SKM-1 treated with dmso at 0.1 percent for 144 hours (cell line): Measurements from ENCODE around the gene ZDHHC23.

Source experiments
- DNase-seq: peaks from one replicate; lab custom pipeline; 2025; ENCODE audit not compliant: unreplicated experiment; lab: John Stamatoyannopoulos, UW

Gene ZDHHC23, protein sequence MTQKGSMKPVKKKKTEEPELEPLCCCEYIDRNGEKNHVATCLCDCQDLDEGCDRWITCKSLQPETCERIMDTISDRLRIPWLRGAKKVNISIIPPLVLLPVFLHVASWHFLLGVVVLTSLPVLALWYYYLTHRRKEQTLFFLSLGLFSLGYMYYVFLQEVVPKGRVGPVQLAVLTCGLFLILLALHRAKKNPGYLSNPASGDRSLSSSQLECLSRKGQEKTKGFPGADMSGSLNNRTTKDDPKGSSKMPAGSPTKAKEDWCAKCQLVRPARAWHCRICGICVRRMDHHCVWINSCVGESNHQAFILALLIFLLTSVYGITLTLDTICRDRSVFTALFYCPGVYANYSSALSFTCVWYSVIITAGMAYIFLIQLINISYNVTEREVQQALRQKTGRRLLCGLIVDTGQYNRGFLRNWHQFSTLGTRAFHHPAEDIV

DNA sequence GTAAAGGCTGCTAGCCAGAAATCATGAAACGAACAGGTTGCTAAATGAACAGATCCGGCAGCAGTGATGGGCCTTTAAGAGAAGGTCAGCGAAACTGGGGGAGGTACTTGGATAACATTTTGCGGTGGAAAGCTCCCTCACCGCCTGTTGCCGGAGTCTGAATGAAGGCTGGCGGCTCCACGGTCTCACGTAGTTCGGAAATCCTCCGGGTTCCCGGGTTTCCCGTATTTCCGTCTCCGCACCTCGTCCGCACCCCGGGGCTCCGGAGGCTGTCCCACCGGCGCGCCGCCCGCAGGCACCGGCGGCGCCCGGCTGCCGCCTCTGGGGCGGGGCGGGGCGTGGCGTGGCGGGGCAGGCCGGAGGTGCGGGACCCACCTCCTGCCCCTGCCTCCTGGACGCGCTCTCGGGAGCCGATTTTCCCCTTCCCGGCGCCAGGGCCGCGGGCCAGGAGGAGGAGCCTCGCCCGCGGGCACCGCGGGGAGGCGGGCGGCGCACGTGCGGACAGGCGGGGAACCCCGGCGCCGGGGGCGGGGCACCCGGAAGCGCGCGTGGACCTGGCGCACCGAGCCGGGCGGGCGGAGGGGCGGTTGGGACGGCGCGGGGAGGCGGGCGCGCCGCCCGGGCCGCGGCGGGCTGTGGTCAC, at the start of gene ZDHHC23:
Gene ZDHHC23 (plus strand): TSS at position 642 of the 643 bp plus-strand sequence. CDS start 790 bp downstream, outside the sequence.
- DNase-seq = peak; percentile 58

DNA sequence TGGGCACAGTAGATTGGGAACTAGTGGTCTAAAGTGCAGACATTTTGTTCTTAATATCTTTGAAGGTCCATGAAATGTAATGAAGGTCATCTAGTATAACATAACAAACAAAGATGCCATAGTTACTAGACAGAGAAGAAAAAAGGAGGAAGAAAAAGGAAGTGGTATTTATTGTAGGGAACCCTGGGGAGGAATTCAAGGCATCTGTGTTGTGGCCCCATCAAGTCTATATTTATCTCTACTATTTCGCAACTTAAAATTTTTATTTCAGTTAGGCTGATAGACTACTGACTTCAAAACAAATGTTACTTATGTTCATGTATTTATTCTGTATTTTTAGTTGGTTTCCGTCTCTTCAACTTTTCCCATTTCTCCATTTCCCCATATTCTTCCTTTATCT, 48.9 kb upstream of the ZDHHC23 start:
- peak; percentile 75 for DNase-seq

DNA sequence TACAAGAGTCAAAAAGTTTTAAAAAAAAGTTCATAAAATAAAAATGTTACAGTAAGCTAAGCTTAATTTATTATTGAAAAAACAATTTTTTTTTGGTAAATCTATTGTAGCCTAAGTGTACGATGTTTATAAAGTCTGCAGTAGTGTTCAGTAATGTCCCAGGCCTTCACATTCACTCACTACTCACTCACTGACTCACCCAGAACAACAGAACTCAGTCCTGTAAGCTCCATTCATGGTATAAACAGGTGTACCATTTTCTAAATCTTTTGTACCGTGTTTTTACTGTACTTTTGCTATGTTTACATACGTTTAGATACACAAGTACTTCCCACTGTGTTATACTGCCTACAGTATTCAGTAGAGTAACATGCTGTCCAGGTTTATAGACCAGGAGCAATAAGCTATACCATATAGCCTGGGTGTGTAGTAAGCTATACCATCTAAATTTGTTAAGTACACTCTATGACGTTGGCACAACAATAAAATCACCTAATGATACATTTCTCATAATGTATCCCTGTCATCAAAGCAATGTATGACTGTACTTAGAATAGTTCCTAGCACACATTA, 41.2 kb upstream of the ZDHHC23 start:
- DNase-seq = no peak

DNA sequence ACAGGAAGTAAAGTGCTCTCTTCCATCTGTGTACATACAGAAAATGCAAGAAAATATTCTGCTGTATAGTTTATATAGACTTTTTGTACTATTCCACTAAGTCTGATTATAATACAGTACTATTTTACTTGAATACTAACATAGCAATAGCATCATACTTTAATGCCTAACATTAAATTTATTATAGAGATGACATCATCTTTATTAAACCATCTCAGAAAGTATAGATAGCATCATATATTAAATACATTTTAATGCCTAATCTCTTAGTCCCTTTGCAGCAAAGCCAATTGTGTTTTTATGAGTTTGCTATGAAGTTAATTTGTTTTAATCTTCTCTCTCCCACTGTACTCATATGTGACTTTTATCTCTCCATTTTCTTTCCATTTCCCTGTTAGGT, 39.7 kb upstream of the ZDHHC23 start:
- no peak for DNase-seq

DNA sequence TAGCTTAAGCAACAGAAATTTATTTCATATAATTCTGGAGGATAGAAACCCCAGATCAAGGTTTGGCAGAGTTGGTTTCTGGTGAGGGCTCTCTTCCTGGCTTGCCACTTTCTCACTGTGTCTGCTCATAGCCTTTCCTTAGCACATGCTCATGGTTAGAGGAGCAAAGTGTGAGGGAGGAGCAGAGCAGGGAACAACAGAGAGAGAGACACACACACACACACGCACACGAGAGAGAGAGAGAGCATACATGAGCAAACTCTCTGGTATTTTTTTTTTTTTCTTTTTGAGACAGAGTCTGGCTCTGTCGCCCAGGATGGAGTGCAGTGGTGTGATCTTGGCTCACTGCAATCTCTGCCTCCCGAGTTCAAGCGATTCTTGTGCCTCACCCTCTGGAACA, 36.8 kb upstream of the ZDHHC23 start:
- no peak for DNase-seq

DNA sequence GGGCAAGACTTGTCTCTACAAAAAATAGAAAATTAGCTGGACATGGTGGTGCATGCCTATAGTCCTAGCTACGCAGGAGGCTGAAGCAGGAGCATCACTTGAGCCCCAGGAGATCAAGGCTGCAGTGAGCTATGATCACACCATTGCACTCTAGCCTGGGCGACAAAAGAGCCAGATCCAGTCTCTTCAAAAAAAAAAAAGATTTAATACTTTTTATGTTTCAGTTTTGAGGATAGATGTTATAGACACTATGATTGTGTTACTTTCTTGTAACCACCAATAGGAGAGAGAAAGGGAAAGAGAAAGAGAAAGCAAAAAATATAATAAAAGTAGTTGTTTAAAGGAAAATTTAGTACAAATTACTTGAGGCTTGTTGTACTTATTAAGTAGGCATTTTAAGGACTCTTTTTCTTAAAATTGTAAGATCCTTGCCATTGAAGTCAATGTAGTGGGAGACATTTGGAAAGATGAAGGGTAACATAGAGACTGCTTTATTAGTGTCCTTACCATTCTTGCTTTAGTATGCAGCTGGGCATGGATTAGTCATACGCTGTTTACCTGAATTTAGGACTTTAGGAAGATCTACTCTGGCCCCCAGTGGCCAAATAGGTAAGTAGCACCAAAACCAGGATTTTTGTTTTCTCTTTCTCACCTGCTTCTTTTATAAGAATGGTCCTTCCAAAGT, 35.1 kb upstream of the ZDHHC23 start:
- DNase-seq = peak; percentile 52

DNA sequence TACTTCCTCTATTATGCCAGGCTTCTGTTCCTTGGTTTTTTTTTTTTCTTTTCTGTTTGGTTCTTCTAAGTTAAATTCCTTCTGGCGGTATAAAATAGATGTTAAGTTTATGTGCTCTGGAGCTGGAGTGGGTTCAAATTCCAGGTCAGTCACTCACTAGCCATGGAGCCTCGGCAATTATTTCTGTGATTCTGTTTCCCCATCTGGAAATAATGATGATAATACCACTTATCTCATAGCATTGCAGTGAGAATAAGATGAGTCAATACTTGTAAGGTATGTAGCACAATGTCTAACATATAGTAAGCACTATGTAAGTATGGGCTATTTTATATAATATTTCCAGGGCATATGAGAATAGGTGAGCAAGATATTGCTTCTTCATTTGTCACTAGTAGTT, 33.2 kb upstream of the ZDHHC23 start:
- no peak for DNase-seq

DNA sequence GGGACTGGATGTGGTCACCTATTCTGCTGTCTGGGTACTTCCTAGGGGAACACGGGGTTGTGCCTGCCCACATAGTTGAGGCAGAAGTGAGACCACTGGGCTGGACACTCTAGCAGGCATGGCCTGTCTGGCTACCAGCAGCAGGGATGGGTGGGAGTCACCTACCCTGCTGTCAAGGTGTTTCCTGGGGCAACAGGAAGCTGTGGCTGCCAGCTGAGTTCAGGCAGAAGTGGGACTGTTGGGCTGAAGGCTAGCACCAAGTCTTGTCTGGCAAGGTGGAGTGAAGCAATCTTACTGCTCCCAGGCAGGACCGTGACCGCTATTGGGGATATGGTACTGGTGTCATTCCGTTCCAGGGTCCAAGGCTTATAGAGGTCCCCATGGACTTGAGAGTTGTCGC, 20.3 kb upstream of the ZDHHC23 start:
- no peak for DNase-seq

DNA sequence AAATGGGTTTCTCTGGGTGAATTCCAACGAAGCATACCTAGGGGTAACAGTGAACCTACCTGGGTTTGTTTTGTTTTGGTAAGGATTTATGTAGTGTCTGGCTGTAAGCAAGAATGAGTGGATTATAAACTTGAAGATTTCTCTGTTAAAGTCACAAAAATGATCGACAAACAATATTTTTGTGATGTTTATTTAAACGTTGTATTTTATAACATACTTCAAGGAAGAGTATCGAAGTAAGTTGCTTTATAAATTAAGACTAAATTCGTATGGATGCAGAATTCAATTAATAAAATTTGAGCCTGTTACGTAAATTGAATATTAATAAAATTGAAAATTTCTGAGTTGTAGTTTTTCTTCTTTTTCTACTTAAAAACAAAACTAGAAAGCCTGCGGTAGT, 982 bp upstream of the ZDHHC23 start:
- no peak for DNase-seq

DNA sequence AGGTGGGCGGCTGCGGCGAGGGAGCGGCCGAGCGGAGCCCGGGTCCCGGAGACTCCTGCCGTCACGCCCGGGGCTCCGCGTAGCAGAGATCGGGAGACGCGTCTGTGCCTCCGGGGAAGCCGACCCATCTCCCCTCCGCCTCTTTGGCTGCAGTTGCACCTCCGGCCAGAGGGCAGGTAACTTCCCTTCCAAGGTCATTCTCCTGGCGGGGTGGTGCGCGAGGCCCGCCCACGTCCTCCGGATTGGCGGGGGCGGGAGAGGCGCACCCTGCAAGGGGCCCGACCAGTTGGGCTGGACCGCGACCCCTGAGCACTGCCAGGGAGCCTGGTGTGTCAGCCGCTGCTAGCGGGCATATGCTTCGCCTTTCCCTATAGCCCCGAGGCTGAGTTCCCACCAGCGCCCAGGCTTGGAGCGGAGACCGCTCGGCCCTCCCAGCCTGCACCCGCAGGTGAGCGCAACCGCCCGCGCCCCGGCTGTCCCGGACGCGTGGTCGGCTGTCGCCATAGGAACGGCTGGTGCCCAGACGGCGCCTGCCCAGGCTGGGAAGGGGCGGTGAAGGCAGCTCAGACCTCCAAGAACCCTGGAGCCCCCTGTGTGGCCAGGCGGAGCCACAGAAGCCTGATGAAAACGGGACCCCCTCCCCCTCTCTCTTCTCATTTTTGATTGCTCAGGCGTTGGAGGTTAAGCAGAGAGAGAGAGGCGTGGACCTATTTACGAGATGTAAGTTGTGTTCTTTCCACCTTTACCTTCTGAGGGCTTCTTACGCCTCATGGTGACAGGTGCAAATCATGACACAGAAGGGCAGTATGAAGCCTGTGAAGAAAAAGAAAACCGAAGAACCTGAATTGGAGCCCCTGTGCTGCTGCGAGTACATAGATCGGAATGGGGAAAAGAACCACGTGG, 453 bp downstream of the ZDHHC23 start:
- peak; percentile 37 for DNase-seq

DNA sequence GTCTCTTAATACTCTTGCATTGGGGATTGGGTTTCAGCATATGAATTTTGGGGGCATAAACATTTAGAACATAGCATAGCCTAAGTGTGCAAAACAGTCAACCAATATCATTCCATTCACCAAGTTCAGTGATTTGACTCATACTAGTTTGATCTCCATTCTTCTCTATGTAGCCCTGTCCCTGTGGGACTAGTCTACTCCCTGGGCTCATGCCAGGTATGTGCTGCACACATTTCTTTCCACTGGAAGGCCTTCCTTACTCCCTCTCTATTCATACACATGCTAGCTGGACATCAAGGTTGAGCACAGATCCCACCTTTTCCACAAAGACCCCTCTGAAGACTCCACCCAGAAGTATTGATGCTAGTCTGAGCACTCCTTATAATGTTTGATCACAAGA, 5.1 kb downstream of the ZDHHC23 start:
- DNase-seq = no peak

DNA sequence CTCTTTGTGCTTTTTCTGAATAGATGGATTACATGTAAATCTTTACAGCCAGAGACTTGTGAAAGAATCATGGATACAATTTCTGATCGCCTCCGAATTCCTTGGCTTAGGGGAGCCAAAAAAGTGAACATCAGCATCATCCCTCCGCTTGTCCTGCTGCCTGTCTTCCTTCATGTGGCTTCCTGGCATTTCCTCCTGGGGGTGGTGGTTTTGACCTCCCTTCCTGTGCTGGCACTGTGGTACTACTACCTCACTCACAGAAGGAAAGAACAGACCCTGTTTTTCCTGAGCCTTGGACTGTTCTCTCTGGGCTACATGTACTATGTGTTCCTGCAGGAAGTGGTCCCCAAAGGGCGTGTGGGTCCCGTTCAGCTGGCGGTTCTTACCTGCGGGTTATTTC, 5.9 kb downstream of the ZDHHC23 start:
- DNase-seq = no peak

DNA sequence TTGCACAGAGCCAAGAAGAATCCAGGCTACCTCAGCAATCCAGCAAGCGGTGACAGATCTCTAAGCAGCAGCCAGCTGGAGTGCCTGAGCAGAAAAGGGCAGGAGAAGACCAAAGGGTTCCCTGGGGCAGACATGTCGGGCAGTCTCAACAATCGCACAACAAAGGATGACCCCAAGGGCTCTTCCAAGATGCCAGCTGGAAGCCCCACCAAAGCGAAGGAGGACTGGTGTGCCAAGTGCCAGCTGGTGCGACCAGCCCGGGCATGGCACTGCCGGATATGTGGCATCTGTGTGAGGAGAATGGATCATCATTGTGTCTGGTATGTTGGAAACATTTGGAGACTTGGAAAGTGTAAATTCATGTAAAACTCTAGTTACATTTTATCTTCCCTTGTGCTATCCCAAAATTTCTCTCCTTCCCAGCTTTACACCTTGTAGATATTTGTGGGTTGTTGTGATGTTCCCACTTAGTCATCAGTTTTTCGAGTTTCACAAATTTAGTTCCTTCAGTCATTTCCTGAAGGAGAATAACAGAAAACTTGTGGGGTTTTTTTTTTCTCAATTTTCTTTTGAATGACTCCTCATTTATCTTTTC, 6.4 kb downstream of the ZDHHC23 start:
- DNase-seq = no peak

DNA sequence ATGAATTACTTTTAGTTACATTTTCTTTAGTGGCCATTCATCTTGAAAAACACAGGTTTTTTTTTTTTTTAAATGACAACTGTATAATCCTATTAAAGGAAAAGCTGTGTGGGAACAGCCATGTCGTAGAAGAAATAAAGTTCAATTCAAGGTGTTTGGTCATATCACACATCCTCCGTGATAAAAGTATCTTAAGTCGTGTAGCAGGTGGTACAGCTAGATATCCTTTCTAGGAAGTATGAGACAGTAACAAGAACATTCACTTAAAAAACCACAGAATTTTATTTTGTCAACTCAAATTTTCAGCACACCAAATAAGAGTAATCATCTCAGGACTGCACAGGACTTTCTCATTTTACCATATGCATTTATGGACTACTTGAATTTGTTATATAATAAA, 16.1 kb downstream of the ZDHHC23 start:
- no peak for DNase-seq

DNA sequence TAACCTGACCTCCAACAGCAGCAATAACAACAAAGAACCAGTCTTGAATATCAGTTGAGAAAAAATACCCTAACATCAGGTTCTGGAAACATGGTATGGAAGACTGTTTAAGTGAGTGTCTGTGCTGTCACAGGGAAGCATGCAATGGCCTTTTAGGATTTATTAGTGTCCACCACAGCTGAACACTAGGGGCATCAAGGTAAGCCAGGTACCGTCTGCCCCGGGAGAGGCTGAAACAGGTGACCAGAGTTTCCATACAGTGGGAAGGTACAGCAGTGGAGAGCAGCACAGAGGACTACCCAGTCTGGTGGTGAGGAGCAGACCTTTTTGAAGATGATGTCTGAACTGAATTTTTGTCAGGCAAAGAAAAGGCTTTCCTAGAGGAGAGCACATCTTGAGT, 18.4 kb downstream of the ZDHHC23 start:
- no peak for DNase-seq

DNA sequence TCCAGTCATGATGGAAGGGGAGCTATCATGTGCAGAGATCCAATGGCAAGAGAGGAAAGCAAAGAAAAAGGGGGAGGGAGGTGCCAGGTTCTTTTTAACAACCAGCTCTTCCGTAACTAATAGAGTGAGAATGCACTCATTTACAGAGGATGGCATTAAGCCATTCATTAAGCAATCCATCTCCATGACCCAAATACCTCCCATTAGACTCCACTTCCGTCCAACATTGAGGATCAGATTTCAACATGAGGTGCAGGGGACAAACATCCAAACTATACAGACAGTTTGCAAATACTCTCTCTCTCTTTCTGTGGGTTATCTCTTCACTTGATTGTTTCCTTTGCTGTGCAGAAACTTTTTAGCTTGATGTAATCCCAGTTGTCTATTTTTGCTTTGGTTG, 21.2 kb downstream of the ZDHHC23 start:
- no peak for DNase-seq

DNA sequence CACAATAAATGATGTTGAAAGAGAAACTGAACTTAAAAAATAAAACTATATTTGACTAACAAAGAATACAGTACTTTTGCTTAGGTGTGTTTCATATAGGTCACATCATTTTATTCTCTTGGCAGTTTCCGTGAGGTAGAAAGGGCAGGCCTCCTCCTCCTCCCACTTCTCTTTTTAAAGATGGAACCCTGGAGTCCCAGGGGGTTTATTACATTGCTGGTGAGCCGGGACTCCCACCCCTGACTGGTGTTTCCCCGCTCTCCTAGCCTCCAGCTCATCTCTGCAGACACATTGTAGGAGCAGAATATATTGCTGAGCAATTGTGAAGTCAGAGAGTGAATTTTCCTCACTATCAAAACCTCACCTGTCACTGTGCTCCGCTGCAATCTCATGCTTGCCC, 30.0 kb downstream of the ZDHHC23 start:
- DNase-seq = no peak

DNA sequence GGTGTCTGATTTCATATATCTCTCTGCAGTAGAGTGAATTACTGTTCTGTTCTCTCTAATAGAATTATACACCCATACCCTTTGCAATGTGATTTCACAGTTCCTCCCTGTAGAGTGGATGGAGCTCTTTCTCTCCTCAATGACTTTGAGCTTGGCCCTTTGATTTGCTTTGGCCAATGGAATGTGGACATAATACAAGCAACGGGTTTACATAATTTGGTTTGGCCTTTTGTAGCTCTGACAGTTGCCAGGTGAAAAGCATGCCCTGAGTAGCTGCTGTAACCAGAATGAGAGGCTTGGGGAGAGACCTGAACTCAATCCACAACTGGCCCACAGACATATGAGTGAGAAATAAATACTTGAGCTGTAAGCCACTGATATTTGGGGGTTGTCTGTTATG, 32.1 kb downstream of the ZDHHC23 start:
- no peak for DNase-seq

DNA sequence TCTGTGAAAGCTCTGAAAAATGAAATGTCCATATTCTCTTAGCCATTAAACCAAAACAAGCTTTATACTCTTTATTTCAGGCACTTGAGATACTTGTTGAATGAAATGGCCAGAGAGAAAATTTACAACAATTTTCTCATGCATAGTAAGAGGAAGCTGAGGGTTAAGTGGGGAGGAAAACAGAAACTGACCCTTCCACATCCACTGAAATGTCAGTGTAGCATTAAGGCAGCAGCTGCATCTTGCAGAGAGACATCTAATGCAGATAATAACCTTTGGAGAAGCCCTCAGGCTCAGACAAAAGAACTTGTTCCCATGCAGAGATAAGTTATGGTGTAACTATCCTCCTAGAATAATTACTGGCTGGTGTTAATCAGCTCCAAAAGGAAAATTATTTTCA, 34.0 kb downstream of the ZDHHC23 start:
- no peak for DNase-seq

DNA sequence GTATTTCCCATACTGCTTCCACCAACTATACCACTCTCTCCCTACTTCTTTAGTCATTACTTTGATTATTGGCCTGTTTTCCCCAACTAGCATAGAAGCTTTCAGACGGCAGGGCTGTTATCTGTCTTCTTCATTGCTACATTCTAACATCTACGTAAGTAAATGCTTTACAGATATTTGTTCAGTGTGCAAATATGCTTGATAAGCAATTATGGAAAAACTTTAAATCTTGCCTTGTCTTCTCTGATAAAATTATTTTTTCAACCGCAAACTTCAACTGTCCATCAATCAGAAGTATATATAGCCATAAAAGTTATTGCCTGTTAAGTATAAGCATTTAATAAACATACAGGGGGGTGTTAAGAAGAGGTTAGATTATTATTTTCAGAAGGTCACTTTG, 35.7 kb downstream of the ZDHHC23 start:
- no peak for DNase-seq
